CD4-positive, alpha-beta T cell (primary cell): Measurements from ENCODE around the gene PCDHGC4. TPM values are rescaled to one million over a fixed set of nuclear protein-coding genes. Genes with fewer than 3 reads are reported as not detected.

Experiments used
- ATAC-seq: fragments of 200-7000 bp; cut with Tn5 transposase; one replicate; pipeline ENCODE4 v1.10.0; 2022; ENCODE audit warnings: mild to moderate bottlenecking; ENCODE audit not compliant: poor library complexity
- CTCF ChIA-PET: fragments of 350-600 bp; sonication (Branson Sonifier 250); formaldehyde crosslinking; loops from one replicate; lab custom pipeline; 2021; ENCODE audit warnings: antibody characterized with exemption, inconsistent platforms; lab: Charles Lee
- POLR2A ChIA-PET: fragments of 350-600 bp; sonication (Branson Sonifier 250); formaldehyde crosslinking; loops from one replicate; lab custom pipeline; 2021; ENCODE audit warnings: antibody characterized with exemption, inconsistent platforms; lab: Charles Lee
- DNase-seq, 14 experiments: peaks; one replicate each; pipeline ENCODE4 v3.0.0-alpha.2; 2013 to 2020; ENCODE audit warnings: mixed read lengths in 2 of 14
- H3K27ac ChIP-seq, 2 donors: one replicate each; pipeline versions ENCODE4 v1.5.1 to v1.7.0; 2013; ENCODE audit warnings: low read length in 2 of 2, low read depth in 1 of 2, mild to moderate bottlenecking in 1 of 2
- H3K27me3 ChIP-seq, 2 experiments: 1 replicate in 1 of 2; 2 replicates in 1 of 2; pipeline versions ENCODE4 v1.6.1 to v1.7.0; 2013; ENCODE audit warnings: low read length in 2 of 2, control low read depth in 1 of 2, mild to moderate bottlenecking in 1 of 2, moderate library complexity in 1 of 2; ENCODE audit not compliant: insufficient read depth in 2 of 2, control insufficient read depth in 1 of 2
- H3K36me3 ChIP-seq: one replicate; pipeline ENCODE4 v1.6.1; 2013; ENCODE audit warnings: low read length, control low read depth; ENCODE audit not compliant: insufficient read depth
- H3K4me1 ChIP-seq: one replicate; pipeline ENCODE4 v1.6.1; 2013; ENCODE audit warnings: low read length, control low read depth; ENCODE audit not compliant: insufficient read depth
- H3K4me3 ChIP-seq: one replicate; pipeline ENCODE4 v1.5.1; 2013; ENCODE audit warnings: mild to moderate bottlenecking, low read length, moderate library complexity
- H3K9me3 ChIP-seq, 2 experiments: 1 replicate in 1 of 2; 2 replicates in 1 of 2; pipeline versions ENCODE4 v1.6.1 to v1.7.0; 2013; ENCODE audit warnings: low read length in 2 of 2, mild to moderate bottlenecking in 2 of 2, control low read depth in 1 of 2, moderate library complexity in 1 of 2; ENCODE audit not compliant: control insufficient read depth in 1 of 2, insufficient read depth in 1 of 2
- H3K27ac Mint-ChIP-seq: one replicate; pipeline ENCODE4 v1.8.0; 2020; ENCODE audit warnings: mixed read lengths
- H3K27me3 Mint-ChIP-seq: one replicate; pipeline ENCODE4 v1.8.0; 2021; ENCODE audit warnings: mixed read lengths
- H3K36me3 Mint-ChIP-seq: one replicate; pipeline ENCODE4 v1.8.0; 2021; ENCODE audit warnings: low read depth, mixed read lengths
- H3K4me1 Mint-ChIP-seq: one replicate; pipeline ENCODE4 v1.8.0; 2021; ENCODE audit warnings: low read depth, mixed read lengths
- H3K4me3 Mint-ChIP-seq: one replicate; pipeline ENCODE4 v1.8.0; 2020; ENCODE audit warnings: mild to moderate bottlenecking, mixed read lengths
- H3K9me3 Mint-ChIP-seq: one replicate; pipeline ENCODE4 v1.8.0; 2020; ENCODE audit warnings: mixed read lengths
- intact Hi-C, 2 experiments: fragments of 100-400 bp; cut with DNase I in 1 of 2; cut with micrococcal nuclease in 1 of 2; formaldehyde crosslinking; loops; one replicate each; pipeline versions ENCODE4 v1.15.1 to v1.9.0; 2023 to 2025; cut with DNase I, micrococcal nuclease
- total RNA-seq, 174 experiments: library from RNA in 2 of 174; stranded (reverse) in 2 of 174; gene quantifications; one replicate each; pipeline ENCODE4 v1.2.3 and lab custom pipeline; 2021 to 2026
- TF ChIP-seq, protein P1 (sequence below): fragments of 200-600 bp; IDR thresholded peaks from one replicate; pipeline ENCODE4 v1.8.0; 2022; ENCODE audit warnings: antibody characterized with exemption, mild to moderate bottlenecking

Gene PCDHGC4
- total RNA-seq, 2 experiments from 2014 or later, result not detected

DNA sequence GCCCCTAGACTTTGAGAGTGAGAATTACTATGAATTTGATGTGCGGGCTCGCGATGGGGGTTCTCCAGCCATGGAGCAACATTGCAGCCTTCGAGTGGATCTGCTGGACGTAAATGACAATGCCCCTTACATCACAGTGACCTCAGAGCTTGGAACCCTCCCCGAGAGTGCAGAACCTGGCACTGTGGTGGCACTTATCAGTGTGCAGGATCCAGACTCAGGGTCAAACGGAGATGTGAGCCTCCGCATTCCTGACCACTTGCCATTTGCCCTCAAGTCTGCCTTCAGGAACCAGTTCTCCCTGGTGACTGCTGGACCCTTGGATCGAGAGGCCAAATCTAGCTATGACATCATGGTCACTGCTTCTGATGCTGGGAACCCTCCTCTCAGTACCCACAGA lies 1.3 kb downstream of the PCDHGC4 start:
- intact Hi-C loops, result no loop called here
- Histone ChIP-seq H3K36me3 (no peaks in the 10 kb centered on the region), H3K9me3 (peaks cover 0 to 26% of the 10 kb centered on the region in 2 experiments), H3K4me3 (no peak overlapping the region), H3K27me3 (peaks cover 69 to 83% of the 10 kb centered on the region in 2 experiments), H3K27ac (no peak overlapping the region), H3K4me1 (peaks cover 15% of the 10 kb centered on the region)
- Mint-ChIP-seq H3K27ac (no peak overlapping the region), H3K4me1 (peaks cover 13% of the 10 kb centered on the region), H3K4me3 (no peak overlapping the region), H3K9me3 (no peaks in the 10 kb centered on the region), H3K36me3 (no peaks in the 10 kb centered on the region), H3K27me3 (peaks cover 96% of the 10 kb centered on the region)
- ATAC-seq (no peak), DNase-seq (no peak)
- TF ChIP-seq, protein P1, sequence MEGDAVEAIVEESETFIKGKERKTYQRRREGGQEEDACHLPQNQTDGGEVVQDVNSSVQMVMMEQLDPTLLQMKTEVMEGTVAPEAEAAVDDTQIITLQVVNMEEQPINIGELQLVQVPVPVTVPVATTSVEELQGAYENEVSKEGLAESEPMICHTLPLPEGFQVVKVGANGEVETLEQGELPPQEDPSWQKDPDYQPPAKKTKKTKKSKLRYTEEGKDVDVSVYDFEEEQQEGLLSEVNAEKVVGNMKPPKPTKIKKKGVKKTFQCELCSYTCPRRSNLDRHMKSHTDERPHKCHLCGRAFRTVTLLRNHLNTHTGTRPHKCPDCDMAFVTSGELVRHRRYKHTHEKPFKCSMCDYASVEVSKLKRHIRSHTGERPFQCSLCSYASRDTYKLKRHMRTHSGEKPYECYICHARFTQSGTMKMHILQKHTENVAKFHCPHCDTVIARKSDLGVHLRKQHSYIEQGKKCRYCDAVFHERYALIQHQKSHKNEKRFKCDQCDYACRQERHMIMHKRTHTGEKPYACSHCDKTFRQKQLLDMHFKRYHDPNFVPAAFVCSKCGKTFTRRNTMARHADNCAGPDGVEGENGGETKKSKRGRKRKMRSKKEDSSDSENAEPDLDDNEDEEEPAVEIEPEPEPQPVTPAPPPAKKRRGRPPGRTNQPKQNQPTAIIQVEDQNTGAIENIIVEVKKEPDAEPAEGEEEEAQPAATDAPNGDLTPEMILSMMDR, result no peak
- ChIA-PET CTCF (no interaction called here), POLR2A (interaction anchor here (0.6 kb wide), 1 partner anchor 27 kb away, joined by 3 read pairs; no protein-coding TSS in a partner anchor)

DNA sequence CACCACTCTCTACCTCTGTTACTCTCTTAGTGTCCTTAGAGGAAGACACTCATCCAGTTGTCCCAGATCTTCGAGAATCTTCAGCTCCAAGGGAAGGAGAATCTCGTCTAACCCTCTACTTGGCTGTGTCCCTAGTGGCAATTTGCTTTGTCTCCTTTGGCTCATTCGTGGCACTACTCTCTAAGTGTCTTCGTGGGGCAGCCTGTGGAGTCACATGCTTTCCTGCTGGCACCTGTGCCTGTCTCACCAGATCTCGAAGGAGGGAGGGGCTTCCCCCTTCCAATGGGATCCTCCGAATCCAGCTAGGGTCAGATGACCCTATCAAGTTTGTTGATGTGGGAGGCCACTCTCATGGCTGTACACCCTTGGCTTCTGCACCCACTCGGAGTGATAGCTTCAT lies 2.3 kb downstream of the PCDHGC4 start:
- H3K36me3 Mint-ChIP-seq, result no peaks in the 10 kb centered on the region
- no peak overlapping the region for H3K27ac Mint-ChIP-seq
- no peaks in the 10 kb centered on the region for H3K9me3 Mint-ChIP-seq
- TF ChIP-seq, protein P1, result no peak
- H3K4me3 Mint-ChIP-seq, result no peak overlapping the region
- H3K9me3 ChIP-seq, result peaks cover 0 to 32% of the 10 kb centered on the region in 2 experiments
- no peak for ATAC-seq
- H3K27me3 Mint-ChIP-seq, result peaks cover 96% of the 10 kb centered on the region
- DNase-seq, result no peak
- H3K27ac ChIP-seq, result no peak overlapping the region
- no peaks in the 10 kb centered on the region for H3K36me3 ChIP-seq
- intact Hi-C loops, result no loop called here
- ChIA-PET CTCF (no interaction called here), POLR2A (no interaction called here)
- peaks cover 16% of the 10 kb centered on the region for H3K4me1 Mint-ChIP-seq
- H3K27me3 ChIP-seq, result peaks cover 79 to 90% of the 10 kb centered on the region in 2 experiments
- peaks cover 25% of the 10 kb centered on the region for H3K4me1 ChIP-seq
- no peak overlapping the region for H3K4me3 ChIP-seq

DNA sequence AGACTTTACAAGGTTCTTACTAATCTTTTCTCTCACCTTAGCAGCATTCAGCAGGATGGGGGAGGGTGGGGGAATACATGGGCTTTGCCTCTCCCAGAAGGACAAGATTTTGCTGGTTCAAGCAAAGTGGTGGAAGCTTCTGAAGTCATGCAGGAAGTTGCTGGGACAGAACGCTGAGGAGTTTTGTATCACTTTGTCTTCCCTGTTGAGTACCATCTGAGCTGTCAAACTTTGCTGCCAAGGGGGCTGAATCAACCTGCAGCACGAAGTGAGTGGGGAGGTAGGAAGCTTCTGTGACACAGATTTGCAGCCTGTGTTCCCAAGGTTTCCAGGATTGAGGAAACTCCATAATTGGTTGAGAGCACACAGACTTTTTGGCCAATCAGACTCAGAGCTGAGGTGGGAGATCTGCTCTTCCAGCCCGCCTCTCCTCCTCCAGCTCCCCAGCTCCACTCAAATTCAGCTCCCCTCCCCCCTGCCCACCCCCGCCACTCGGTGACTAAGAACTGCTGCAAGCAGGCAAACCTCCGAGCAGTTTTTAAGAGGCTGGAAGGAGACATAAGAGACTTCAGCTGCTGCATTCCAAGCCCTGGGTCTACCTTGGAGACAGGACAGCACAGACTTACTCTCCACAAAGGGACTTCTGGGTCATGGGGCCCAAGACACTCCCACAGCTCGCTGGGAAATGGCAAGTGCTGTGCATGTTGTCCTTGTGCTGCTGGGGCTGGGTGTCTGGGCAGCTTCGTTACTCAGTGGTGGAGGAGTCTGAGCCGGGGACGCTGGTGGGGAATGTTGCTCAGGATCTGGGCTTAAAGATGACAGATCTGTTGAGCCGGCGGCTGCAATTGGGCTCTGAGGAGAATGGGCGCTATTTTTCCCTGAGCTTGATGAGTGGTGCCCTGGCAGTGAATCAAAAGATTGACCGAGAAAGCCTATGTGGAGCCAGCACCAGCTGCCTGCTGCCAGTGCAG lies 4.0 kb downstream of the PCDHGC4 start, which contains the start of gene PCDHGC5:
Gene PCDHGC5 (plus strand): TSS at position 491 of the 971 bp plus-strand sequence. CDS start 160 bp downstream, at position 651.
- TF ChIP-seq, protein P1, result no peak
- Mint-ChIP-seq H3K27me3 (peaks cover 93% of the 10 kb centered on the region), H3K27ac (no peak within 1 kb of the TSS), H3K9me3 (no peaks in the 10 kb centered on the region), H3K4me3 (no peak within 1 kb of the TSS), H3K4me1 (peaks cover 16% of the 10 kb centered on the region), H3K36me3 (no peaks in the 10 kb centered on the region)
- peaks cover 0 to 34% of the 10 kb centered on the region in 2 experiments for H3K9me3 ChIP-seq
- DNase-seq, result no peak
- peaks cover 82 to 100% of the 10 kb centered on the region in 2 experiments for H3K27me3 ChIP-seq
- H3K4me3 ChIP-seq, result no peak within 1 kb of the TSS
- no peak within 1 kb of the TSS for H3K27ac ChIP-seq
- peaks cover 33% of the 10 kb centered on the region for H3K4me1 ChIP-seq
- no peaks in the 10 kb centered on the region for H3K36me3 ChIP-seq
- intact Hi-C loops, result no loop called here
- ChIA-PET POLR2A (no interaction called here), CTCF (no interaction called here)
- no peak for ATAC-seq
